Hematopoietic multipotent progenitor cell treated with erythropoietin and hydrocortisone succinate and interleukin-3 and kit ligand, for 4 days (in vitro differentiated cells): ENCODE data around the gene CACNA1G.

Experiments used
- DNase-seq: peaks from one replicate; pipeline ENCODE4 v3.0.0-alpha.2; 2015

CACNA1G gene

GRCh38 chr17:50618300-50618699 lies 57.8 kb downstream of the CACNA1G start:
- no peak for DNase-seq

GRCh38 chr17:50618941-50619340 lies 58.4 kb downstream of the CACNA1G start:
- no peak for DNase-seq

GRCh38 chr17:50619489-50619888 lies 59.0 kb downstream of the CACNA1G start:
- DNase-seq, result no peak

- DNase-seq, result no peak
These were observed 59.7 kb downstream of the CACNA1G start for GRCh38 chr17:50620237-50620636.

GRCh38 chr17:50620858-50621257 lies 60.3 kb downstream of the CACNA1G start:
- no peak for DNase-seq

- peak; percentile 47 for DNase-seq
These were observed 61.1 kb downstream of the CACNA1G start for GRCh38 chr17:50621574-50622031.

- no peak for DNase-seq
These were observed 63.9 kb downstream of the CACNA1G start for GRCh38 chr17:50624321-50624934.

- no peak for DNase-seq
These were observed 64.7 kb downstream of the CACNA1G start for GRCh38 chr17:50625032-50625871.

GRCh38 chr17:50626037-50626574 lies 65.6 kb downstream of the CACNA1G start:
- DNase-seq, result peak; percentile 90

- DNase-seq, result no peak
These were observed 66.7 kb downstream of the CACNA1G start for GRCh38 chr17:50627036-50627781.

- DNase-seq, result no peak
These were observed 67.5 kb downstream of the CACNA1G start for GRCh38 chr17:50627782-50628601.

- DNase-seq, result no peak
These were observed 69.4 kb downstream of the CACNA1G start for GRCh38 chr17:50629902-50630301.

- DNase-seq, result peak; percentile 49
These were observed 70.1 kb downstream of the CACNA1G start for GRCh38 chr17:50630524-50631194.

GRCh38 chr17:50631195-50631907 lies 70.8 kb downstream of the CACNA1G start:
- DNase-seq, result no peak

GRCh38 chr17:50631908-50632571 lies 71.5 kb downstream of the CACNA1G start:
- DNase-seq, result no peak

- no peak for DNase-seq
These were observed 72.1 kb downstream of the CACNA1G start for GRCh38 chr17:50632637-50633036.

GRCh38 chr17:50633683-50634082 lies 73.2 kb downstream of the CACNA1G start:
- DNase-seq, result no peak

GRCh38 chr17:50634224-50634914 lies 73.9 kb downstream of the CACNA1G start, which contains the start of gene ABCC3:
ABCC3 (plus strand) TSS chr17:50634881; CDS start chr17:50634937, 56 bp downstream.
- peak; percentile 40 for DNase-seq

GRCh38 chr17:50634915-50635731 lies 74.6 kb downstream of the CACNA1G start:
- no peak for DNase-seq
